Aorta (tissue), 5 donors: ENCODE measurements around the gene C1QTNF5. TPM values are rescaled to one million over a fixed set of nuclear protein-coding genes. Genes with fewer than 3 reads are reported as not detected.

Experiments
- ATAC-seq: fragments of 200-7000 bp; cut with Tn5 transposase; one replicate; pipeline ENCODE4 v1.9.1; 2022; ENCODE audit warnings: moderate library complexity; ENCODE audit not compliant: low FRiP score
- DNase-seq, 2 donors: peaks; one replicate each; pipeline ENCODE4 v3.0.0-alpha.2; 2020
- H3K27ac ChIP-seq, 2 donors: one replicate each; pipeline ENCODE4 v1.5.1; 2013; ENCODE audit warnings: low read length in 2 of 2, mild to moderate bottlenecking in 2 of 2, moderate library complexity in 2 of 2, control low read depth in 1 of 2, inconsistent platforms in 1 of 2, low read depth in 1 of 2
- H3K27me3 ChIP-seq, 2 donors: one replicate each; pipeline ENCODE4 v1.6.1; 2013; ENCODE audit warnings: control low read depth in 1 of 2, low read length in 1 of 2, mild to moderate bottlenecking in 1 of 2, moderate library complexity in 1 of 2; ENCODE audit not compliant: insufficient read depth in 2 of 2, control insufficient read depth in 1 of 2
- H3K36me3 ChIP-seq, 2 donors: one replicate each; pipeline ENCODE4 v1.6.1; 2013; ENCODE audit warnings: control low read depth in 1 of 2, low read length in 1 of 2, mild to moderate bottlenecking in 1 of 2; ENCODE audit not compliant: insufficient read depth in 2 of 2, control insufficient read depth in 1 of 2
- H3K4me1 ChIP-seq, 2 donors: one replicate each; pipeline ENCODE4 v1.6.1; 2013; ENCODE audit warnings: low read length in 2 of 2, control low read depth in 1 of 2, mild to moderate bottlenecking in 1 of 2, moderate library complexity in 1 of 2; ENCODE audit not compliant: insufficient read depth in 2 of 2, control insufficient read depth in 1 of 2
- H3K4me3 ChIP-seq, 2 donors: one replicate each; pipeline ENCODE4 v1.5.1; 2013; ENCODE audit warnings: low read length in 2 of 2, control low read depth in 1 of 2, mild to moderate bottlenecking in 1 of 2
- H3K9me3 ChIP-seq: one replicate; pipeline ENCODE4 v1.6.1; 2013; ENCODE audit warnings: mild to moderate bottlenecking, low read length; ENCODE audit not compliant: control insufficient read depth
- WGBS, 2 donors: extraction: QIAGEN DNeasy Blood & Tissue Kit; methylation state at CpG; one replicate each; pipeline ENCODE4 v1.1.7; 2013; 5-methylcytosine and 5-hydroxymethylcytosine counted together
- intact Hi-C, 2 donors: fragments of 100-400 bp; cut with DNase I; formaldehyde crosslinking; loops; one replicate each; pipeline versions ENCODE4 v1.14.2 to v1.15.0; 2022
- polyA plus RNA-seq, 2 donors: library from polyadenylated mRNA; stranded (reverse); fragments of 200-250 nt; gene quantifications; one replicate each; pipeline ENCODE4 v1.2.3, GENCODE V29; 2013
- total RNA-seq, 2 donors: library from RNA; stranded (reverse); fragmentation: NEBNext Ultra II Directional; extraction: Animal tissue kit (Norgen Biotek cat#: 25700); gene quantifications; one replicate each; pipeline ENCODE4 v1.2.1, GENCODE V29; 2021
- donor health status: healthy with polysubstance abuse.
- donor health status: Bipolar disorder and iron deficiency.
- donor health status: DM: no; HTN: no; CAD: no.
- donor health status: DM: no; HTN: no; CAD: no.
- donor health status: DM: yes; HTN: yes; CAD: no.

The C1QTNF5 gene
- total and polyA plus RNA-seq, 4 donors, result 19.1 to 88.2 (median 32.4) TPM

GRCh38 chr11:119318240-119319135, 22.2 kb downstream of the C1QTNF5 start:
- WGBS, 2 donors, result 11 to 19% methylated on average over 22 of the region's 22 CpGs
- intact Hi-C loops, result no loop called here
- Histone ChIP-seq H3K36me3 (peaks cover 0 to 5% of the 10 kb centered on the region in 2 donors), H3K27ac (peak overlapping the region; percentile 63 to 97), H3K9me3 (no peaks in the 10 kb centered on the region), H3K4me1 (no peaks in the 10 kb centered on the region), H3K27me3 (no peaks in the 10 kb centered on the region), H3K4me3 (no peak overlapping the region)
- DNase-seq (peak in 1 of 2 donors; percentile 80), ATAC-seq (no peak)

- Histone ChIP-seq H3K27me3 (no peaks in the 10 kb centered on the region), H3K36me3 (peaks cover 1 to 7% of the 10 kb centered on the region in 2 donors), H3K9me3 (no peaks in the 10 kb centered on the region), H3K4me1 (no peaks in the 10 kb centered on the region), H3K27ac (peak overlapping the region; percentile 63 to 97), H3K4me3 (no peak overlapping the region)
- WGBS, 2 donors, result 31 to 32% methylated on average over 14 of the region's 14 CpGs
- ATAC-seq (no peak), DNase-seq (no peak)
- intact Hi-C loops, result loop anchor here in 1 of 2 donors (1.0 kb wide), 1 partner anchor 215 kb away; no protein-coding TSS in a partner anchor
Measured at GRCh38 chr11:119317592-119318239, 23.0 kb downstream of the C1QTNF5 start.

- Histone ChIP-seq H3K27me3 (no peaks in the 10 kb centered on the region), H3K4me1 (no peaks in the 10 kb centered on the region), H3K36me3 (peaks cover 4 to 8% of the 10 kb centered on the region in 2 donors), H3K9me3 (no peaks in the 10 kb centered on the region), H3K4me3 (peak within 1 kb of the TSS; percentile 48 to 64), H3K27ac (peak within 1 kb of the TSS; percentile 96 to 97)
- 0 to 1% methylated on average over 65 to 74 of the region's 74 CpGs for WGBS, 2 donors
- intact Hi-C loops, result loop anchor here in 1 of 2 donors (1.0 kb wide), 1 partner anchor 215 kb away; no protein-coding TSS in a partner anchor
- peak; percentile 57 for ATAC-seq
- DNase-seq, result peak; percentile 86 to 91
Measured at GRCh38 chr11:119316729-119317591, 23.7 kb downstream of the C1QTNF5 start, which contains the start of gene MCAM. Gene MCAM (minus strand): TSS chr11:119317130. CDS start chr11:119317101, 29 bp downstream.

GRCh38 chr11:119316016-119316728, 24.5 kb downstream of the C1QTNF5 start:
- DNase-seq (peak; percentile 93 to 97), ATAC-seq (peak; percentile 61)
- Histone ChIP-seq H3K4me3 (peak overlapping the region; percentile 48 to 64), H3K9me3 (no peaks in the 10 kb centered on the region), H3K27ac (peak overlapping the region; percentile 70 to 96), H3K4me1 (no peaks in the 10 kb centered on the region), H3K36me3 (peaks cover 4 to 8% of the 10 kb centered on the region in 2 donors), H3K27me3 (no peaks in the 10 kb centered on the region)
- intact Hi-C loops, result no loop called here
- 0 to 1% methylated on average over 41 to 46 of the region's 46 CpGs for WGBS, 2 donors

- Histone ChIP-seq H3K4me1 (no peaks in the 10 kb centered on the region), H3K4me3 (peak overlapping the region; percentile 9 to 64), H3K27ac (peak overlapping the region in 1 of 2 donors; percentile 18), H3K27me3 (no peaks in the 10 kb centered on the region), H3K36me3 (peaks cover 4 to 9% of the 10 kb centered on the region in 2 donors), H3K9me3 (no peaks in the 10 kb centered on the region)
- intact Hi-C loops, result no loop called here
- DNase-seq, result peak; percentile 73 to 86
- WGBS, 2 donors, result 4 to 6% methylated on average over 29 of the region's 29 CpGs
- ATAC-seq, result peak; percentile 34
Measured at GRCh38 chr11:119315131-119316015, 25.3 kb downstream of the C1QTNF5 start.

DNA sequence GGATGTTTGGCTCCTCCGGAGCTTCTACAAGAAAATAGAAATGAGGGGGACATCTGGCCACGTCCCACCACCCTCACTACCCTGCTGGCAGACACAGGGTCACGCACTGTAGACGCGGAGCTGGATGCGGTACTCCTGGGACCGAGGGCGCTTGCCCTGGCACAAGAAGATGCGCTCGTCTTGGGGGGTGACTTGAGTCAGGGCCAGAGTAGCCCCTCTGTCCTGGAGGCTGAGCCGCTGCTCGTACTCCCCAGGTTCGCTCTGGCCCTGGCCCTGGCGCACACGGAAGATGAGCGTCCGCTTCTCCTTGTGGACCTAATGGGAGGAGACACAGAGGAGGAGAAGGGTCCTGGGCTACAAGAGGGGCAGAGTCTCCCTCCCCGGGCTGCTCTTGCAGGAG, 26.0 kb downstream of the C1QTNF5 start:
- WGBS, 2 donors, result 44 to 47% methylated on average over 18 of the region's 18 CpGs
- H3K36me3 ChIP-seq, result peaks cover 4 to 15% of the 10 kb centered on the region in 2 donors
- H3K4me1 ChIP-seq, result no peaks in the 10 kb centered on the region
- ATAC-seq, result no peak
- intact Hi-C loops, result no loop called here
- H3K27me3 ChIP-seq, result no peaks in the 10 kb centered on the region
- H3K4me3 ChIP-seq, result peak overlapping the region; percentile 9 to 64
- H3K27ac ChIP-seq, result peak overlapping the region in 1 of 2 donors; percentile 18
- no peak for DNase-seq
- H3K9me3 ChIP-seq, result no peaks in the 10 kb centered on the region

DNA sequence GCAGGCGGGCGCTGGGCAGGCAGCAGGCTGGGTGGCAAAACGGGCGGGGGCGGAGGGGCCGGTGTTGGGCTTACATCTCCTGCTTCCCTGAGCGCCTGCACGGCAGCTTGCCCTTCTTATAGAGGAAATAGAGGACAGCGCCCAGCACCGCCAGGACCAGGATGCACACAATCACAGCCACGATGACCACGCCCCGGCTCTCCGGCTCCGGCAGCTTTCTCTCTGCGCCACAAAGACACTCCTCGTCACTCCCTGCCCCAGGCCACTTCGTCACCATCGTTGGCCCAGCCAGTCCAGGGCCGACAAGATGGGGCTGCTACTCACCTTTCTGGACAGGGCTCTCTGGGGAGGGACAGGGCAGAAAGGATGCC, 30.0 kb downstream of the C1QTNF5 start:
- 83 to 86% methylated on average over 20 of the region's 20 CpGs for WGBS, 2 donors
- no peaks in the 10 kb centered on the region for H3K27me3 ChIP-seq
- H3K4me1 ChIP-seq, result peaks cover 0 to 3% of the 10 kb centered on the region in 2 donors
- intact Hi-C loops, result no loop called here
- no peak overlapping the region for H3K4me3 ChIP-seq
- H3K36me3 ChIP-seq, result peaks cover 4 to 17% of the 10 kb centered on the region in 2 donors
- peak in 1 of 2 donors; percentile 76 for DNase-seq
- ATAC-seq, result no peak
- no peak overlapping the region for H3K27ac ChIP-seq
- no peaks in the 10 kb centered on the region for H3K9me3 ChIP-seq
